ENCODE data around the gene SLC7A6.

- no peak for TF ChIP-seq CTCF (IDR thresholded peaks at IDR 0.05 in 2 of 3, conservative IDR thresholded peaks at IDR 0.05 in 1 of 3; ENCODE audit: borderline replicate concordance in 1 of 3, insufficient read depth in 1 of 3, low read depth in 2 of 3, low read length in 2 of 3)
- no peak for TF ChIP-seq REST (IDR thresholded peaks at IDR 0.05; ENCODE audit: low read depth)
- no peak for TF ChIP-seq ZFX (IDR thresholded peaks at IDR 0.05)
- no peak for TF ChIP-seq POLR2A (IDR thresholded peaks at IDR 0.05; ENCODE audit: borderline replicate concordance, extremely low read depth, insufficient read depth, insufficient read length)
- TF ChIP-seq POLR2AphosphoS5 (IDR thresholded peaks at IDR 0.05; ENCODE audit: low read depth, low read length): no peak
- no peak for TF ChIP-seq YY1 (IDR thresholded peaks at IDR 0.05; ENCODE audit: extremely low read depth, insufficient replicate concordance, low read depth, low read length)
- TF ChIP-seq RAD21 (IDR thresholded peaks at IDR 0.05; ENCODE audit: low read depth): no peak
- TF ChIP-seq JUND (IDR thresholded peaks at IDR 0.05): no peak
- TF ChIP-seq EZH2 (IDR thresholded peaks at IDR 0.05): no peak
- no peak for TF ChIP-seq ZBTB33 (IDR thresholded peaks at IDR 0.05; ENCODE audit: extremely low read depth, insufficient replicate concordance, low read length)
- TF ChIP-seq ZNF274 (IDR thresholded peaks at IDR 0.05; ENCODE audit: low read depth, low read length): no peak
- no peak for TF ChIP-seq SP1 (IDR thresholded peaks at IDR 0.05; ENCODE audit: low read depth)
These were observed 81.1 kb downstream of the SLC7A6 start for GRCh38 chr16:68345351-68345810.

Measured in HCT116 (cell line).